Measurements from ENCODE around the gene FAM237B. TPM values are rescaled to one million over a fixed set of nuclear protein-coding genes. Genes with fewer than 3 reads are reported as not detected.

The FAM237B gene
- total RNA-seq, 3 donors from 2014 or later (not counting 1 experiment from before 2014, with no cell fraction given): not detected

- H3K4me1 Mint-ChIP-seq: no peaks in the 10 kb centered on the region
- no peak overlapping the region for H3K4me3 Mint-ChIP-seq
- ATAC-seq (no peak), DNase-seq (no peak)
- Histone ChIP-seq H3K4me3 (ENCODE audit: low read length) (no peak overlapping the region), H3K4me1 (ENCODE audit: control insufficient read depth, insufficient read depth, low read length) (no peaks in the 10 kb centered on the region), H3K27me3 (ENCODE audit: control insufficient read depth, insufficient read depth, low read length) (peaks cover 15% of the 10 kb centered on the region), H3K36me3 (ENCODE audit: control insufficient read depth, insufficient read depth, low read length) (no peaks in the 10 kb centered on the region), H3K27ac (ENCODE audit: low read length) (no peak overlapping the region), H3K9me3 (ENCODE audit: control insufficient read depth, insufficient read depth, low read length) (no peaks in the 10 kb centered on the region)
- H3K27ac Mint-ChIP-seq: no peak overlapping the region
- H3K36me3 Mint-ChIP-seq: no peaks in the 10 kb centered on the region
- no peaks in the 10 kb centered on the region for H3K9me3 Mint-ChIP-seq
- intact Hi-C loops (cut with micrococcal nuclease): no loop called here
- no peak for TF ChIP-seq CTCF (IDR thresholded peaks at IDR 0.05)
- peaks cover 19 to 23% of the 10 kb centered on the region in 2 donors for H3K27me3 Mint-ChIP-seq (ENCODE audit: low read depth in 2 of 2)
- 43% methylated on average over 1 of the region's 1 CpG for WGBS (ENCODE audit: insufficient coverage)
Observed at GRCh38 chr7:90326500-90326899, 5.4 kb upstream of the FAM237B start.

- intact Hi-C loops (cut with micrococcal nuclease): no loop called here
- no peak overlapping the region for H3K4me3 ChIP-seq (ENCODE audit: low read length)
Observed at GRCh38 chr7:90322837-90323236, 1.7 kb upstream of the FAM237B start.

GRCh38 chr7:90320418-90320800 is 695 bp downstream of the FAM237B start:
- H3K4me1 ChIP-seq (ENCODE audit: control insufficient read depth, insufficient read depth, low read length): no peaks in the 10 kb centered on the region
- intact Hi-C loops (cut with micrococcal nuclease): no loop called here
- H3K4me3 ChIP-seq (ENCODE audit: low read length): no peak overlapping the region
- H3K27ac ChIP-seq (ENCODE audit: low read length): no peak overlapping the region
- H3K27me3 ChIP-seq (ENCODE audit: control insufficient read depth, insufficient read depth, low read length): peaks cover 30% of the 10 kb centered on the region
- ATAC-seq (no peak), DNase-seq (no peak)
- Mint-ChIP-seq H3K27me3 (ENCODE audit: low read depth in 2 of 2) (peaks cover 36 to 69% of the 10 kb centered on the region in 2 donors), H3K4me3 (no peak overlapping the region), H3K27ac (no peak overlapping the region), H3K36me3 (no peaks in the 10 kb centered on the region), H3K9me3 (no peaks in the 10 kb centered on the region), H3K4me1 (no peaks in the 10 kb centered on the region)
- no peaks in the 10 kb centered on the region for H3K36me3 ChIP-seq (ENCODE audit: control insufficient read depth, insufficient read depth, low read length)
- 33% methylated on average over 5 of the region's 7 CpGs for WGBS (ENCODE audit: insufficient coverage)
- no peaks in the 10 kb centered on the region for H3K9me3 ChIP-seq (ENCODE audit: control insufficient read depth, insufficient read depth, low read length)
- no peak for TF ChIP-seq CTCF (IDR thresholded peaks at IDR 0.05)

More at GRCh38 chr7:90322837-90323236, 1.7 kb upstream of the FAM237B start:
- no peak for TF ChIP-seq CTCF (IDR thresholded peaks at IDR 0.05)
- Mint-ChIP-seq H3K9me3 (no peaks in the 10 kb centered on the region), H3K27me3 (ENCODE audit: low read depth in 2 of 2) (peaks cover 31 to 50% of the 10 kb centered on the region in 2 donors), H3K27ac (no peak overlapping the region), H3K4me3 (no peak overlapping the region), H3K4me1 (no peaks in the 10 kb centered on the region), H3K36me3 (no peaks in the 10 kb centered on the region)
- no peaks in the 10 kb centered on the region for H3K4me1 ChIP-seq (ENCODE audit: control insufficient read depth, insufficient read depth, low read length)
- ATAC-seq: no peak
- H3K9me3 ChIP-seq (ENCODE audit: control insufficient read depth, insufficient read depth, low read length): no peaks in the 10 kb centered on the region
- no peak for DNase-seq
- no peaks in the 10 kb centered on the region for H3K36me3 ChIP-seq (ENCODE audit: control insufficient read depth, insufficient read depth, low read length)
- H3K27ac ChIP-seq (ENCODE audit: low read length): no peak overlapping the region
- peaks cover 30% of the 10 kb centered on the region for H3K27me3 ChIP-seq (ENCODE audit: control insufficient read depth, insufficient read depth, low read length)

- Histone ChIP-seq H3K27ac (ENCODE audit: low read length) (no peak overlapping the region), H3K27me3 (ENCODE audit: control insufficient read depth, insufficient read depth, low read length) (peaks cover 30% of the 10 kb centered on the region), H3K9me3 (ENCODE audit: control insufficient read depth, insufficient read depth, low read length) (no peaks in the 10 kb centered on the region), H3K36me3 (ENCODE audit: control insufficient read depth, insufficient read depth, low read length) (no peaks in the 10 kb centered on the region), H3K4me1 (ENCODE audit: control insufficient read depth, insufficient read depth, low read length) (no peaks in the 10 kb centered on the region), H3K4me3 (ENCODE audit: low read length) (no peak overlapping the region)
- ATAC-seq (no peak), DNase-seq (no peak)
- peaks cover 38 to 73% of the 10 kb centered on the region in 2 donors for H3K27me3 Mint-ChIP-seq (ENCODE audit: low read depth in 2 of 2)
- no peaks in the 10 kb centered on the region for H3K4me1 Mint-ChIP-seq
- no peak overlapping the region for H3K4me3 Mint-ChIP-seq
- WGBS (ENCODE audit: insufficient coverage): 84% methylated on average over 6 of the region's 7 CpGs
- H3K36me3 Mint-ChIP-seq: no peaks in the 10 kb centered on the region
- no peaks in the 10 kb centered on the region for H3K9me3 Mint-ChIP-seq
- no peak overlapping the region for H3K27ac Mint-ChIP-seq
- intact Hi-C loops (cut with micrococcal nuclease): no loop called here
- TF ChIP-seq CTCF (IDR thresholded peaks at IDR 0.05): no peak
Observed at GRCh38 chr7:90320014-90320413, 1.1 kb downstream of the FAM237B start.

Data from natural killer cell (primary cell).